ENCODE measurements around the gene ANKRD13A.

- TF ChIP-seq CTCF (IDR thresholded peaks at IDR 0.05) (no peak), POLR2AphosphoS5 (IDR thresholded peaks at IDR 0.05) (no peak), POLR2A (IDR thresholded peaks at IDR 0.05) (no peak)
Observed at GRCh38 chr12:109968801-109969200, 30.4 kb upstream of the ANKRD13A start.

Measured in sigmoid colon (tissue), 4 donors.